Panc1 (cell line): ENCODE measurements around the gene FAM131A.

Experiments used
- CTCF ChIP-seq: fragments of 450-650 bp; IDR thresholded peaks from 2 replicates; pipeline ENCODE4 v1.5.1; 2017; ENCODE audit warnings: mild to moderate bottlenecking
- POLR2AphosphoS5 ChIP-seq: IDR thresholded peaks from 2 replicates; pipeline ENCODE4 v1.6.1; 2012; ENCODE audit warnings: mild to moderate bottlenecking, low read depth, low read length, moderate library complexity
- REST ChIP-seq, 2 experiments: IDR thresholded peaks; 2 replicates each; pipeline ENCODE4 v1.6.1; 2011 to 2012; ENCODE audit warnings: low read depth in 2 of 2, control low read depth in 1 of 2, low read length in 1 of 2, mild to moderate bottlenecking in 1 of 2, moderate library complexity in 1 of 2; ENCODE audit not compliant: insufficient read depth in 1 of 2
- SIN3A ChIP-seq: IDR thresholded peaks from 2 replicates; pipeline ENCODE4 v1.6.1; 2012; ENCODE audit warnings: low read depth, mild to moderate bottlenecking, low read length, moderate library complexity, borderline replicate concordance; ENCODE audit not compliant: insufficient read depth
- TCF7L2 ChIP-seq: IDR thresholded peaks from 2 replicates; pipeline ENCODE4 v1.6.1; 2011; ENCODE audit warnings: mild to moderate bottlenecking, low read depth, low read length, inconsistent platforms

- TF ChIP-seq CTCF (no peak), SIN3A (no peak), REST (IDR thresholded peaks at IDR 0.05; ENCODE audit: insufficient read depth in 1 of 2, low read depth in 2 of 2, low read length in 1 of 2) (no peak), POLR2AphosphoS5 (no peak), TCF7L2 (no peak)
Observed at GRCh38 chr3:184354121-184354728, 16.8 kb downstream of the FAM131A start.
